Breast epithelium (tissue), 3 donors: Measurements from ENCODE around the gene TRPV4.

Experiments
- CTCF ChIP-seq, 3 donors: fragments of 450-650 bp; IDR thresholded peaks; one replicate each; pipeline ENCODE4 v1.5.1; 2016 to 2017; ENCODE audit warnings: antibody characterized with exemption in 3 of 3, mild to moderate bottlenecking in 3 of 3, moderate library complexity in 3 of 3
- POLR2A ChIP-seq: fragments of 450-650 bp; IDR thresholded peaks from one replicate; pipeline ENCODE4 v1.6.1; 2016; ENCODE audit warnings: antibody characterized with exemption, mild to moderate bottlenecking, moderate library complexity
- POLR2AphosphoS5 ChIP-seq, 3 donors: sonication (generic); formaldehyde crosslinking; IDR thresholded peaks; one replicate each; pipeline ENCODE4 v1.6.1; 2017; ENCODE audit warnings: antibody characterized with exemption in 3 of 3

GRCh38 chr12:109767991-109768900 is 65.0 kb downstream of the TRPV4 start:
- no peak for TF ChIP-seq CTCF (IDR thresholded peaks at IDR 0.05)
- no peak for TF ChIP-seq POLR2A
- no peak for TF ChIP-seq POLR2AphosphoS5 (IDR thresholded peaks at IDR 0.05)
